ENCODE data around the gene DCK. TPM values are rescaled to one million over a fixed set of nuclear protein-coding genes. Genes with fewer than 3 reads are reported as not detected.

Gene DCK
- total RNA-seq, 1 experiment from 2014 or later: 13.7 TPM

DNA sequence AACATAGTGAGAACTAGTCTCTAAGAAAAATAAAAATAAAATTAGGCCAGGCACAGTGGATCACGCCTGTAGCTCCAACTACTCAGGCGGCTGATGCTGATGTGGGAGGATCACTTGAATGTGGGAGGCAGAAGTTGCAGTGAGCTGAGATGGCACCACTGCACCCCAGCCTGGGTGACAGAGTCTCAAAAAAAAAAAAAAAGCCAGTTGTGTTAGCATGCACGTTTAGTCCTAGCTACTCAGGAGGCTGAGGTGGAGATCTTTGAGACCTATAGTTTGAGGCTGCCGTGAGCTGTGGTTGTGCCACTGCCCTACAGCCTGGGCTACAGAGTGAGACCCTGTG, 2.5 kb downstream of the DCK start:
- Histone ChIP-seq H2BK20ac (ENCODE audit: low read depth, low read length, poor library complexity, severe bottlenecking) (no peak overlapping the region), H3T11ph (ENCODE audit: low read length) (no peak overlapping the region), H2AFZ (ENCODE audit: low read length) (no peak overlapping the region), H3K79me2 (ENCODE audit: insufficient read depth, low read length) (peaks cover 11% of the 10 kb centered on the region), H3K9ac (ENCODE audit: extremely low read depth, insufficient read length, low read length) (no peak overlapping the region), H3K4me1 (ENCODE audit: insufficient read depth, low read length) (peaks cover 10% of the 10 kb centered on the region; the same call in 1 of the 2 replicates), H4K20me1 (ENCODE audit: control insufficient read depth, insufficient read depth, insufficient read length) (no peaks in the 10 kb centered on the region), H3K4me2 (ENCODE audit: insufficient read depth, insufficient read length, low read length) (peak overlapping the region; percentile 17), H3K27ac (ENCODE audit: insufficient read length, low read depth, low read length) (no peak overlapping the region), H3K4ac (ENCODE audit: low read depth, low read length) (no peak overlapping the region), H2BK15ac (ENCODE audit: low read depth, low read length) (no peak overlapping the region), H2AK5ac (ENCODE audit: insufficient read length, low read length) (no peak overlapping the region), H3K23me2 (ENCODE audit: insufficient read length, low read depth, low read length, poor library complexity, severe bottlenecking) (peaks cover 5% of the 10 kb centered on the region), H3K27me3 (ENCODE audit: insufficient read depth, low read length) (no peaks in the 10 kb centered on the region), H3K79me1 (ENCODE audit: insufficient read depth, low read depth, low read length, poor library complexity, severe bottlenecking) (no peaks in the 10 kb centered on the region), H3K23ac (ENCODE audit: insufficient read length, low read depth, low read length) (no peak overlapping the region), H3K18ac (ENCODE audit: insufficient read length, low read depth, low read length) (no peak overlapping the region), H4K8ac (replicated peaks; ENCODE audit: insufficient read length, low read depth, low read length) (no peak overlapping the region), H2BK120ac (ENCODE audit: low read depth, low read length, poor library complexity, severe bottlenecking) (no peak overlapping the region), H3K56ac (ENCODE audit: insufficient read length, low read depth, low read length) (no peak overlapping the region), H4K5ac (ENCODE audit: insufficient read length, low read depth, low read length) (no peak overlapping the region), H2BK12ac (ENCODE audit: insufficient read length, low read depth, low read length) (no peak overlapping the region), H3K9me3 (ENCODE audit: control insufficient read depth, low read depth, low read length) (no peaks in the 10 kb centered on the region), H2BK5ac (ENCODE audit: insufficient read length, low read length) (no peak overlapping the region), H4K91ac (ENCODE audit: insufficient read length, low read depth, low read length) (no peak overlapping the region), H3K14ac (ENCODE audit: insufficient read depth, low read length) (no peak overlapping the region)
- no CpG with 5 or more reads among the region's 4 CpGs for WGBS (ENCODE audit: extremely low coverage, insufficient read length, low lambda C conversion rate)
- TF ChIP-seq, protein P1, sequence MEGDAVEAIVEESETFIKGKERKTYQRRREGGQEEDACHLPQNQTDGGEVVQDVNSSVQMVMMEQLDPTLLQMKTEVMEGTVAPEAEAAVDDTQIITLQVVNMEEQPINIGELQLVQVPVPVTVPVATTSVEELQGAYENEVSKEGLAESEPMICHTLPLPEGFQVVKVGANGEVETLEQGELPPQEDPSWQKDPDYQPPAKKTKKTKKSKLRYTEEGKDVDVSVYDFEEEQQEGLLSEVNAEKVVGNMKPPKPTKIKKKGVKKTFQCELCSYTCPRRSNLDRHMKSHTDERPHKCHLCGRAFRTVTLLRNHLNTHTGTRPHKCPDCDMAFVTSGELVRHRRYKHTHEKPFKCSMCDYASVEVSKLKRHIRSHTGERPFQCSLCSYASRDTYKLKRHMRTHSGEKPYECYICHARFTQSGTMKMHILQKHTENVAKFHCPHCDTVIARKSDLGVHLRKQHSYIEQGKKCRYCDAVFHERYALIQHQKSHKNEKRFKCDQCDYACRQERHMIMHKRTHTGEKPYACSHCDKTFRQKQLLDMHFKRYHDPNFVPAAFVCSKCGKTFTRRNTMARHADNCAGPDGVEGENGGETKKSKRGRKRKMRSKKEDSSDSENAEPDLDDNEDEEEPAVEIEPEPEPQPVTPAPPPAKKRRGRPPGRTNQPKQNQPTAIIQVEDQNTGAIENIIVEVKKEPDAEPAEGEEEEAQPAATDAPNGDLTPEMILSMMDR (conservative IDR thresholded peaks at IDR 0.05): no peak
- peak overlapping the region in 1 of 3 experiments; percentile 37; a peak in 1 of 7 replicates for H3K27ac Mint-ChIP-seq
- H3K27me3 Mint-ChIP-seq (ENCODE audit: low read depth): no peaks in the 10 kb centered on the region
- peak overlapping the region; percentile 51 to 92; a peak in 4 of 5 replicates for H3K4me3 Mint-ChIP-seq
- H3K36me3 Mint-ChIP-seq (ENCODE audit: insufficient read depth in 1 of 3, low read depth in 3 of 3): peaks cover 33 to 58% (median 40%) of the 10 kb centered on the region in 3 experiments
- peaks cover 27 to 28% of the 10 kb centered on the region in 2 experiments for H3K9me3 Mint-ChIP-seq
- H3K4me1 Mint-ChIP-seq: peaks cover 37 to 41% of the 10 kb centered on the region in 2 experiments
- DNase-seq: no peak

Measured in H9 (cell line).